ENCODE measurements around the gene ENOX1. TPM values are rescaled to one million over a fixed set of nuclear protein-coding genes. Genes with fewer than 3 reads are reported as not detected.

The ENOX1 gene
- total and polyA plus RNA-seq, 9 of the 15 experiments (the other 6 are each of a cell fraction or from before 2014, with no cell fraction given), result not detected

DNA sequence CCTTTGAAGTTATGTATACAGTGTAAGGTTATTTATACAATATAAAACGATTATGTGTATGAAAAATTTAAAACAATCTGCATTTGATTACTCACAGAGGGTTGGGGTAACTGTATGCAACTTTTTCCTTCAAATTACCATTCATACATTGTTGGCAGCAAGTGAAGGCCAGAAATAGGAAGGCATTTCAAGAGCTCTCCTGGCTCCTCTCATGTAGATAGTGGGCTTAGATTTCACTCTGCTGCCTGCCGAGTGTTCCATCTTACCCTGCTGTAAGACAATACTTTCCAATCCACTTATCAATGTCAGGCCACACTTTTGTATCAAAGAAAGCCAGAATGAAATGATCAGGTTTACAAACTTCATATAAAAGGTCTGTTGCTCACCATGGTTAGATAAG lies 518.1 kb downstream of the ENOX1 start:
- POLR2A ChIA-PET, result interaction anchor here (0.7 kb wide), 1 partner anchor 165 kb away, joined by 3 read pairs; no protein-coding TSS in a partner anchor
- H3K27ac ChIP-seq (ENCODE audit: extremely low read depth, low read depth, low read length), result no peak overlapping the region
- no peaks in the 10 kb centered on the region for H4K20me1 ChIP-seq (replicated peaks; ENCODE audit: control insufficient read depth, insufficient read depth, low read length)
- no peak for TF ChIP-seq ZNF224 (CRISPR knock-in tag; IDR thresholded peaks at IDR 0.05)
- no peak for TF ChIP-seq BACH1 (tag; IDR thresholded peaks at IDR 0.05)
- TF ChIP-seq ZNF717 (CRISPR knock-in tag; IDR thresholded peaks at IDR 0.05), result no peak
- no peak for TF ChIP-seq HDAC8 (tag; IDR thresholded peaks at IDR 0.05)
- no peak for TF ChIP-seq SIN3B (IDR thresholded peaks at IDR 0.05; ENCODE audit: low read depth)
- no peak for TF ChIP-seq SMAD3 (CRISPR knock-in tag; conservative IDR thresholded peaks at IDR 0.05)
- no peak for TF ChIP-seq ATF1 (CRISPR knock-in tag; IDR thresholded peaks at IDR 0.05)
- no peak for TF ChIP-seq ATF1 (tag; IDR thresholded peaks at IDR 0.05)
- no peak for TF ChIP-seq TCF7L2 (IDR thresholded peaks at IDR 0.05; ENCODE audit: low read depth, low read length)
- H3K79me2 ChIP-seq (ENCODE audit: control insufficient read depth, insufficient read depth, low read length), result no peaks in the 10 kb centered on the region
- no peaks in the 10 kb centered on the region for H3K9me1 ChIP-seq (ENCODE audit: control insufficient read depth, insufficient read depth, low read length)
- WGBS (ENCODE audit: insufficient coverage, low coverage, missing lambda C conversion rate), result 0% methylated on average over 2 of the region's 2 CpGs
- in situ Hi-C loops (cut with MboI) (no loop called here), intact Hi-C loops (cut with micrococcal nuclease) (no loop called here)
- H3K36me3 ChIP-seq (ENCODE audit: control insufficient read depth, insufficient read depth, low read length), result no peaks in the 10 kb centered on the region
- no peak overlapping the region for H3K4me3 ChIP-seq
- FAIRE-seq, result no peak
- no TSS peak for BruUV-seq (replicated peaks)
- no peak overlapping the region for H3K4me2 ChIP-seq (ENCODE audit: insufficient read depth, low read length)
- H3K4me1 ChIP-seq (replicated peaks in 1 of 2; ENCODE audit: control insufficient read depth in 2 of 2, insufficient read depth in 2 of 2, low read length in 2 of 2), result no peaks in the 10 kb centered on the region
- H3K9me3 ChIP-seq (replicated peaks; ENCODE audit: control insufficient read depth, insufficient read depth, low read depth, low read length), result no peaks in the 10 kb centered on the region
- CTCF ChIA-PET (ENCODE audit: low intra/inter-chr PET ratio), result no interaction called here
- no peak overlapping the region for H2AFZ ChIP-seq (ENCODE audit: low read depth, low read length)
- no peak overlapping the region for H3K9ac ChIP-seq (ENCODE audit: insufficient read depth in 1 of 2, low read depth in 2 of 2, low read length in 2 of 2)
- no peak for DNase-seq (ENCODE audit: extremely low read depth in 1 of 4, low spot score in 3 of 4)
- no peaks in the 10 kb centered on the region for H3K27me3 ChIP-seq (ENCODE audit: control insufficient read depth in 2 of 2, insufficient read depth in 2 of 2, low read length in 2 of 2)
- ATAC-seq, result no peak

DNA sequence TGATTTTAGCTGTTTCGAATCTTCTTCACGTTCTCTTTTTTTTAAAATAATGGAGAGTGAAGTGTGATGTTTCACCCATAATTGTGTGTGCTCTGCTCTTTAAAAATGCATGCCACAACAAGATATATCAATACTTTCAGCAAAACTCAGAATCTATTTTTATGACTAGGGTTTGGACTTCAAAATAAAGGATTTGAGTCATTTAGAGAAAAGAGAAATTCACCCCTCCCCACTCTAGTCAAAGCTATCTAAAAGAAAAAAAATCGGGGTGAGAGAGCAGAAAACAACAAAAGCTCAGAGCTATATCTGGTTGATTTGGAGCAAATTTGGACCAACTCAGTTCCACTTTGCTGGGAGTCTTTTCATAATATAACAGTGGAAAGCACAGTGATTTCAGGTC lies 518.9 kb downstream of the ENOX1 start:
- DNase-seq (ENCODE audit: extremely low read depth in 1 of 4, low spot score in 3 of 4) (no peak), ATAC-seq (no peak), FAIRE-seq (no peak)
- Histone ChIP-seq H3K27ac (ENCODE audit: extremely low read depth, low read depth, low read length) (no peak overlapping the region), H3K4me1 (replicated peaks in 1 of 2; ENCODE audit: control insufficient read depth in 2 of 2, insufficient read depth in 2 of 2, low read length in 2 of 2) (no peaks in the 10 kb centered on the region), H3K36me3 (ENCODE audit: control insufficient read depth, insufficient read depth, low read length) (no peaks in the 10 kb centered on the region), H3K79me2 (ENCODE audit: control insufficient read depth, insufficient read depth, low read length) (no peaks in the 10 kb centered on the region), H3K4me2 (ENCODE audit: insufficient read depth, low read length) (no peak overlapping the region), H4K20me1 (replicated peaks; ENCODE audit: control insufficient read depth, insufficient read depth, low read length) (no peaks in the 10 kb centered on the region), H3K9me3 (replicated peaks; ENCODE audit: control insufficient read depth, insufficient read depth, low read depth, low read length) (no peaks in the 10 kb centered on the region), H2AFZ (ENCODE audit: low read depth, low read length) (no peak overlapping the region), H3K27me3 (ENCODE audit: control insufficient read depth in 2 of 2, insufficient read depth in 2 of 2, low read length in 2 of 2) (no peaks in the 10 kb centered on the region), H3K4me3 (no peak overlapping the region), H3K9ac (ENCODE audit: insufficient read depth in 1 of 2, low read depth in 2 of 2, low read length in 2 of 2) (no peak overlapping the region), H3K9me1 (ENCODE audit: control insufficient read depth, insufficient read depth, low read length) (no peaks in the 10 kb centered on the region)
- 0% methylated on average over 3 of the region's 3 CpGs for WGBS (ENCODE audit: insufficient coverage, low coverage, missing lambda C conversion rate)
- no TSS peak for BruUV-seq (replicated peaks)
- TF ChIP-seq ZNF121 (CRISPR knock-in tag; conservative IDR thresholded peaks at IDR 0.05), result no peak
- TF ChIP-seq, protein P1, sequence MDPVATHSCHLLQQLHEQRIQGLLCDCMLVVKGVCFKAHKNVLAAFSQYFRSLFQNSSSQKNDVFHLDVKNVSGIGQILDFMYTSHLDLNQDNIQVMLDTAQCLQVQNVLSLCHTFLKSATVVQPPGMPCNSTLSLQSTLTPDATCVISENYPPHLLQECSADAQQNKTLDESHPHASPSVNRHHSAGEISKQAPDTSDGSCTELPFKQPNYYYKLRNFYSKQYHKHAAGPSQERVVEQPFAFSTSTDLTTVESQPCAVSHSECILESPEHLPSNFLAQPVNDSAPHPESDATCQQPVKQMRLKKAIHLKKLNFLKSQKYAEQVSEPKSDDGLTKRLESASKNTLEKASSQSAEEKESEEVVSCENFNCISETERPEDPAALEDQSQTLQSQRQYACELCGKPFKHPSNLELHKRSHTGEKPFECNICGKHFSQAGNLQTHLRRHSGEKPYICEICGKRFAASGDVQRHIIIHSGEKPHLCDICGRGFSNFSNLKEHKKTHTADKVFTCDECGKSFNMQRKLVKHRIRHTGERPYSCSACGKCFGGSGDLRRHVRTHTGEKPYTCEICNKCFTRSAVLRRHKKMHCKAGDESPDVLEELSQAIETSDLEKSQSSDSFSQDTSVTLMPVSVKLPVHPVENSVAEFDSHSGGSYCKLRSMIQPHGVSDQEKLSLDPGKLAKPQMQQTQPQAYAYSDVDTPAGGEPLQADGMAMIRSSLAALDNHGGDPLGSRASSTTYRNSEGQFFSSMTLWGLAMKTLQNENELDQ (CRISPR knock-in tag; IDR thresholded peaks at IDR 0.05; ENCODE audit: borderline replicate concordance), result no peak
- intact Hi-C loops (cut with micrococcal nuclease), result no loop called here
- in situ Hi-C loops (cut with MboI), result no loop called here
- ChIA-PET POLR2A (no interaction called here), CTCF (ENCODE audit: low intra/inter-chr PET ratio) (no interaction called here)
